Trophoblast cell (in vitro differentiated cells and primary cell): ENCODE results near the gene CAPN8.
A peak's percentile ranks its signal among the peaks of the same experiment; 100 is the strongest.

Source experiments
- DNase-seq, 2 donors: peaks; one replicate each; pipeline ENCODE4 v3.0.0-alpha.2; 2016
- H2AFZ ChIP-seq: 2 replicates; pipeline ENCODE4 v1.6.1; 2013; ENCODE audit warnings: low read length, moderate library complexity, mild to moderate bottlenecking; ENCODE audit not compliant: insufficient read depth, poor library complexity
- H2AK5ac ChIP-seq: 2 replicates; pipeline ENCODE4 v1.6.1; 2013; ENCODE audit warnings: mild to moderate bottlenecking, low read length
- H2BK120ac ChIP-seq: 2 replicates; pipeline ENCODE4 v1.6.1; 2013; ENCODE audit warnings: low read length, mild to moderate bottlenecking, moderate library complexity; ENCODE audit not compliant: insufficient read depth, poor library complexity
- H2BK12ac ChIP-seq: 2 replicates; pipeline ENCODE4 v1.6.1; 2013; ENCODE audit warnings: mild to moderate bottlenecking, low read length, moderate library complexity
- H2BK5ac ChIP-seq: 2 replicates; pipeline ENCODE4 v1.6.1; 2013; ENCODE audit warnings: low read length, low read depth, moderate library complexity, mild to moderate bottlenecking; ENCODE audit not compliant: poor library complexity
- H3K14ac ChIP-seq: 2 replicates; pipeline ENCODE4 v1.6.1; 2013; ENCODE audit warnings: mild to moderate bottlenecking, low read length
- H3K18ac ChIP-seq: 2 replicates; pipeline ENCODE4 v1.6.1; 2013; ENCODE audit warnings: mild to moderate bottlenecking, low read length
- H3K23ac ChIP-seq: 2 replicates; pipeline ENCODE4 v1.6.1; 2013; ENCODE audit warnings: low read length
- H3K27ac ChIP-seq: 2 replicates; pipeline ENCODE4 v1.5.1; 2013; ENCODE audit warnings: low read depth, mild to moderate bottlenecking, inconsistent platforms, low read length, moderate library complexity
- H3K27me3 ChIP-seq: 2 replicates; pipeline ENCODE4 v1.6.1; 2013; ENCODE audit warnings: inconsistent platforms, mild to moderate bottlenecking, low read length, moderate library complexity; ENCODE audit not compliant: insufficient read depth
- H3K36me3 ChIP-seq, 2 experiments: 1 replicate in 1 of 2; 2 replicates in 1 of 2; pipeline ENCODE4 v1.6.1; 2013; ENCODE audit warnings: low read length in 2 of 2, mild to moderate bottlenecking in 2 of 2, moderate library complexity in 1 of 2; ENCODE audit not compliant: insufficient read depth in 2 of 2, control insufficient read depth in 1 of 2
- H3K4ac ChIP-seq: 2 replicates; pipeline ENCODE4 v1.6.1; 2013; ENCODE audit warnings: low read depth, mild to moderate bottlenecking, low read length, moderate library complexity
- H3K4me1 ChIP-seq, 2 experiments: 1 replicate in 1 of 2; 2 replicates in 1 of 2; pipeline ENCODE4 v1.6.1; 2013; ENCODE audit warnings: low read length in 2 of 2, mild to moderate bottlenecking in 2 of 2, moderate library complexity in 1 of 2; ENCODE audit not compliant: insufficient read depth in 2 of 2, control insufficient read depth in 1 of 2
- H3K4me2 ChIP-seq: 2 replicates; pipeline ENCODE4 v1.6.1; 2013; ENCODE audit warnings: inconsistent platforms, mild to moderate bottlenecking, low read length, moderate library complexity
- H3K4me3 ChIP-seq: 2 replicates; pipeline ENCODE4 v1.5.1; 2013; ENCODE audit warnings: mild to moderate bottlenecking, low read depth, low read length, inconsistent platforms
- H3K79me1 ChIP-seq: one replicate; pipeline ENCODE4 v1.6.1; 2013; ENCODE audit warnings: low read length
- H3K79me2 ChIP-seq: 2 replicates; pipeline ENCODE4 v1.6.1; 2013; ENCODE audit warnings: low read length, mild to moderate bottlenecking; ENCODE audit not compliant: control insufficient read depth, insufficient read depth, poor library complexity
- H3K9ac ChIP-seq: 2 replicates; pipeline ENCODE4 v1.6.1; 2013; ENCODE audit warnings: mild to moderate bottlenecking, low read length
- H3K9me3 ChIP-seq: 2 replicates; pipeline ENCODE4 v1.6.1; 2013; ENCODE audit warnings: low read depth, mild to moderate bottlenecking, control low read depth, inconsistent platforms, low read length; ENCODE audit not compliant: insufficient read depth
- H4K12ac ChIP-seq: 2 replicates; pipeline ENCODE4 v1.6.1; 2013; ENCODE audit warnings: low read depth, mild to moderate bottlenecking, low read length, moderate library complexity
- H4K8ac ChIP-seq: 2 replicates; pipeline ENCODE4 v1.6.1; 2013; ENCODE audit warnings: low read depth, mild to moderate bottlenecking, low read length, moderate library complexity
- H4K91ac ChIP-seq: one replicate; pipeline ENCODE4 v1.6.1; 2013; ENCODE audit warnings: low read depth, mild to moderate bottlenecking, low read length, moderate library complexity
- WGBS: extraction: QIAGEN DNeasy Blood & Tissue Kit; methylation state at CpG from one replicate; pipeline ENCODE4 v1.1.7; 2013; ENCODE audit warnings: missing lambda C conversion rate; ENCODE audit not compliant: insufficient read length, insufficient coverage; ENCODE audit errors: extremely low coverage; 5-methylcytosine and 5-hydroxymethylcytosine counted together

Gene CAPN8

DNA sequence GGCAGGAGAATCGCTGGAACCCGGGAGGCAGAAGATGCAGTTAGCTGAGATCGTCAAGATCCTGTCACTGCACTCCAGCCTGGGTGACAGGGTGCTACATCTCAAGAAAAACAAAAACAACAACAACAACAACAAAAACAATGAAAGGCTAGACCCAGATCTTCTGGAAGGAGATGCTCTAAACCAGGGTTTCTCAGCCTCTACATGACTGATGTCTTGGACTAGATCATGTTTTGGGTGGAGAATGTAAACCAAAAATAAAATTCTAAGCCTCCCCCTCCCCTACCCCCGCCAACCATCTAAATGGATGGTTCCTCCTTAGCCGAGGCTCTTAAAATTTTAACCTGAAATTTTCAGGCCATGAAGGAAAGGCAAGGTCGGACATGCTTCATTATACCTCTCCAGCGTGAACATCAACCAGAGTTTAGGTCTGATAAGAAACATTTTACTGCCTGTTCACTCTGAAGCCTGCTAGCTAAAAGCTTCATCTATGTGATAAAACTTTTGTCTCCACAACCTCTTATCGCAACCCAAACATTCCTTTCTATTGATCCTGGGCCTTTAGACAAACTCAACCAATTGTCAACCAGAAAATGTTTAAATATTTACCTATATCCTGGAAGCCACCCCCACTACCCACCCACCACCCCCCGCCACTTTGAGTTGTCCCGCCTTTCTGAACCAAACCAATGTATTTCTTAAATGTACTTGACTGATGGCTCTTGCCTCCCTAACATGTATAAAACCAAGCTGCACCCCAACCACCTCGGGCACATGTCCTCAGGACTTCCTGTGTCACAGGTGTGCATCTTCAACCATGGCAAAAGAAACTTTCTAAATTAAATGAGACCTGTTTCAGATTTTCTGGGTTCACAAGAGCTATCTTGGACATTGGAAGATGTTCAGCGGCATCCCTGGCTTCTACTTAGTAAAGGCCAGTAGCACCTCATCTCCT lies 45.0 kb upstream of the CAPN8 start:
- no peak overlapping the region for H3K4me2 ChIP-seq
- H3K4me1 ChIP-seq, result peaks cover 19 to 32% of the 10 kb centered on the region in 2 experiments
- no peak overlapping the region for H4K8ac ChIP-seq
- H4K12ac ChIP-seq, result no peak overlapping the region
- H2BK120ac ChIP-seq, result no peak overlapping the region
- H3K79me1 ChIP-seq, result peaks cover 37% of the 10 kb centered on the region
- no peaks in the 10 kb centered on the region for H3K36me3 ChIP-seq
- H3K4ac ChIP-seq, result no peak overlapping the region
- H3K18ac ChIP-seq, result no peak overlapping the region
- no peaks in the 10 kb centered on the region for H3K27me3 ChIP-seq
- no peaks in the 10 kb centered on the region for H3K9me3 ChIP-seq
- no peak overlapping the region for H2BK12ac ChIP-seq
- peaks cover 12% of the 10 kb centered on the region for H3K79me2 ChIP-seq
- DNase-seq, result no peak
- no peak overlapping the region for H2AK5ac ChIP-seq
- no peak overlapping the region for H4K91ac ChIP-seq
- H3K23ac ChIP-seq, result no peak overlapping the region
- H3K9ac ChIP-seq, result no peak overlapping the region
- no peak overlapping the region for H3K14ac ChIP-seq
- H3K27ac ChIP-seq, result no peak overlapping the region
- H3K4me3 ChIP-seq, result no peak overlapping the region
- H2BK5ac ChIP-seq, result no peak overlapping the region
- H2AFZ ChIP-seq, result no peak overlapping the region
- WGBS, result no CpG with 5 or more reads among the region's 12 CpGs

DNA sequence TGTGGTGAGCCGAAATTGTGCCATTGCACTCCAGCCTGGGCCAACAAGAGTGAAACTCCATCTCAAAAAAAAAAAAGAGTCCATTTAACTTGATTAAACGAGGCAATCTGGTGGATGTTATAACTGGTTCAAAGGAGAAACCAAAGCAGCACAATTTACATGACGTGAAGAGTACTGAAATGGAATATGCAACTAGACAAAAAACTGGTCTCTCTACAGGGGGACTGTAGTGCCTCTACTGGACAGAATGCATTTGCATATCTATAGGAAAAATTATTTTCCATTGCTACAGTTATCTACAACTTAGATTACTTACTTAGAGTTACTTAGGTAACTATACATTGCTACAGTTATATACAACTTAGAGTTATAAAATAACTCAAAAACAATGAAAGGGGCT lies 44.1 kb upstream of the CAPN8 start:
- DNase-seq, result peak in 1 of 2 donors; percentile 58
- Histone ChIP-seq H2BK120ac (no peak overlapping the region), H4K12ac (no peak overlapping the region), H3K4me3 (no peak overlapping the region), H4K8ac (no peak overlapping the region), H2AK5ac (no peak overlapping the region), H2BK5ac (no peak overlapping the region), H3K79me1 (peaks cover 36% of the 10 kb centered on the region), H3K9ac (no peak overlapping the region), H3K4me2 (no peak overlapping the region), H3K4ac (no peak overlapping the region), H3K9me3 (no peaks in the 10 kb centered on the region), H3K36me3 (no peaks in the 10 kb centered on the region), H3K23ac (no peak overlapping the region), H4K91ac (no peak overlapping the region), H2BK12ac (no peak overlapping the region), H3K27ac (no peak overlapping the region), H3K79me2 (peaks cover 9% of the 10 kb centered on the region), H3K14ac (no peak overlapping the region), H3K4me1 (peaks cover 16 to 26% of the 10 kb centered on the region in 2 experiments), H3K27me3 (no peaks in the 10 kb centered on the region), H3K18ac (no peak overlapping the region), H2AFZ (no peak overlapping the region)
- WGBS, result no CpG with 5 or more reads among the region's 3 CpGs

DNA sequence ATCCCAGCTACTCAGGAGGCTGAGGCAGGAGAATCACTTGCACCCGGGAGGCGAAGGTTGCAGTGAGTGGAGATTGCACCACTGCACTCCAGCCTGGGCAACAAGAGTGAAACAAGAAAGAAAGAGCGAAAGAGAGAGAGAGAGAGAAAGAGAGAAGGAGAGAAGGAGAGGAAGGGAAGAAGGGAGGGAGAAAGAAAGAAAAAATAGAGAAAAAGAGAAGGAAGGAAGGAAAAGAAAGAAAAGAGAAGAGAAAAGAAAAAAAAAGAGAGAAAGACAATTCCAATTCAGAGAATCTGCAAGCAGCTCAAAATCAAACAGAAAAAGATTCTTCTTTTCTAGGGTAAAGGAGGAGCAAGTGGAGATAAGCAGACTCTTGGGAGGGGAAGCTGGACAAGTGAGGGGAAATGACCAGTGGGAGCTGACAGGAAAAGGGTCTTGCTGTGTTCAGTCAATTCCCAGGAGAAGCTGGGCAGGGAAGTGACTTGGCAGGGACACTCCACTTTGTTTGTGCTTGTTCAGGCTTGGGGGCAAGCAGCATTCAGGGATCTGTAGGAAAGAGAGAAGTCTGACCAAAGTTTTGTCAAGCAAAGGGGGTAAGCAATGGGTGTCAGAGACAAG lies 43.3 kb upstream of the CAPN8 start:
- Histone ChIP-seq H4K12ac (no peak overlapping the region), H2BK12ac (peak overlapping the region; percentile 63), H3K27ac (no peak overlapping the region), H2BK120ac (peak overlapping the region; percentile 15), H2AFZ (no peak overlapping the region), H3K4me1 (peaks cover 16 to 23% of the 10 kb centered on the region in 2 experiments), H4K8ac (no peak overlapping the region), H3K4me2 (no peak overlapping the region), H3K4me3 (no peak overlapping the region), H3K9me3 (no peaks in the 10 kb centered on the region), H3K9ac (no peak overlapping the region), H2AK5ac (no peak overlapping the region), H4K91ac (peak overlapping the region; percentile 31), H3K4ac (peak overlapping the region; percentile 4), H3K36me3 (no peaks in the 10 kb centered on the region), H3K27me3 (no peaks in the 10 kb centered on the region), H3K23ac (no peak overlapping the region), H2BK5ac (no peak overlapping the region), H3K79me1 (peaks cover 36% of the 10 kb centered on the region), H3K79me2 (peaks cover 9% of the 10 kb centered on the region), H3K14ac (peak overlapping the region; percentile 28), H3K18ac (no peak overlapping the region)
- no peak for DNase-seq
- no CpG with 5 or more reads among the region's 3 CpGs for WGBS

DNA sequence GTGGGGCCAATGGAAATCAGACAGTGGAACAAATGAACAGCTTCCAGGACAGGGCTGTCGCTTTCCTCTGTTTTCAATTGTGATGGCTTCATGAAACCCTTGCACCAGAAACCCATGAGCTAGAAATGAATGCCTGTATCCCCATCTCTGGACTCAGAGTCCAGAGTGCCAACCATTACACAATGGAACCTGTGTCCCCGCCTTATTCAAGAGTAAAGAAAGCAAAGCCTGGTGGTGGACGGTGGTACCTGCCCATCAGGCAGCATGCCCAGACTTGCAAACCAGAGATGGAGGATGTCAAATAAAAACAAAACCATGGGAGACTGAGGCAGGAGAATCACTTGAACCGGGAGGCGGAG lies 42.5 kb upstream of the CAPN8 start:
- Histone ChIP-seq H3K4ac (no peak overlapping the region), H4K12ac (no peak overlapping the region), H3K4me3 (no peak overlapping the region), H3K18ac (peak overlapping the region; percentile 76), H3K27me3 (no peaks in the 10 kb centered on the region), H3K36me3 (no peaks in the 10 kb centered on the region), H4K8ac (no peak overlapping the region), H3K27ac (peak overlapping the region; percentile 88), H2AFZ (peak overlapping the region; percentile 32), H4K91ac (peak overlapping the region; percentile 87), H3K9ac (no peak overlapping the region), H3K23ac (no peak overlapping the region), H2BK120ac (peak overlapping the region; percentile 48), H2BK12ac (peak overlapping the region; percentile 87), H3K4me1 (peaks cover 16 to 25% of the 10 kb centered on the region in 2 experiments), H3K79me1 (peaks cover 29% of the 10 kb centered on the region), H3K79me2 (peaks cover 6% of the 10 kb centered on the region), H2BK5ac (peak overlapping the region; percentile 60), H3K9me3 (no peaks in the 10 kb centered on the region), H3K4me2 (no peak overlapping the region), H3K14ac (peak overlapping the region; percentile 50), H2AK5ac (no peak overlapping the region)
- WGBS, result no CpG with 5 or more reads among the region's 5 CpGs
- DNase-seq, result no peak
